COLO668 (cell line): ENCODE measurements around the gene IMPA2.

ENCODE experiments used
- DNase-seq: peaks from one replicate; lab custom pipeline; 2025; ENCODE audit not compliant: unreplicated experiment; lab: John Stamatoyannopoulos, UW

The IMPA2 gene

GRCh38 chr18:12046046-12046750 is 64.9 kb downstream of the IMPA2 start:
- DNase-seq, result no peak

GRCh38 chr18:12046751-12047335 is 65.5 kb downstream of the IMPA2 start:
- no peak for DNase-seq

- no peak for DNase-seq
These were observed 66.9 kb downstream of the IMPA2 start for GRCh38 chr18:12048010-12048826.

GRCh38 chr18:12048827-12049175 is 67.5 kb downstream of the IMPA2 start:
- no peak for DNase-seq

GRCh38 chr18:12049978-12050811 is 68.9 kb downstream of the IMPA2 start:
- DNase-seq, result no peak

- DNase-seq, result no peak
These were observed 71.6 kb downstream of the IMPA2 start for GRCh38 chr18:12052866-12053265.

GRCh38 chr18:12053289-12053688 is 72.0 kb downstream of the IMPA2 start:
- DNase-seq, result no peak

- DNase-seq, result no peak
These were observed 75.0 kb downstream of the IMPA2 start for GRCh38 chr18:12056034-12056883.

- DNase-seq, result no peak
These were observed 75.6 kb downstream of the IMPA2 start for GRCh38 chr18:12056884-12057402.

- DNase-seq, result no peak
These were observed 76.2 kb downstream of the IMPA2 start for GRCh38 chr18:12057419-12058039.

- DNase-seq, result no peak
These were observed 78.3 kb downstream of the IMPA2 start for GRCh38 chr18:12059334-12060181.

GRCh38 chr18:12060182-12060870 is 79.0 kb downstream of the IMPA2 start:
- DNase-seq, result no peak

- no peak for DNase-seq
These were observed 80.4 kb downstream of the IMPA2 start for GRCh38 chr18:12061685-12062084.

- DNase-seq, result no peak
These were observed 81.7 kb downstream of the IMPA2 start for GRCh38 chr18:12062974-12063373.

- DNase-seq, result no peak
These were observed 82.9 kb downstream of the IMPA2 start for GRCh38 chr18:12064086-12064763.

- no peak for DNase-seq
These were observed 84.1 kb downstream of the IMPA2 start for GRCh38 chr18:12065397-12065796.

- DNase-seq, result no peak
These were observed 85.7 kb downstream of the IMPA2 start for GRCh38 chr18:12066910-12067511.
